OCI-LY1 (cell line): Measurements from ENCODE around the gene SRRD.
"Not testable (repeated sequence)": the region's sequence is repeated elsewhere in the genome, so short reads cannot be mapped to it uniquely, and the experiment has no call there.

Source experiments
- H2AFZ ChIP-seq: fragments of 200-600 bp; sonication (generic), shearing (Covaris generic); 2 replicates; pipeline ENCODE4 v1.6.0; 2014; ENCODE audit warnings: antibody characterized with exemption, mild to moderate bottlenecking, low read length
- H3F3A ChIP-seq: fragments of 200-600 bp; sonication (generic), shearing (Covaris generic); 2 replicates; pipeline ENCODE4 v1.6.0; 2014; ENCODE audit warnings: mild to moderate bottlenecking, antibody characterized with exemption, low read length, moderate library complexity; ENCODE audit not compliant: insufficient read depth
- H3K27ac ChIP-seq: fragments of 200-600 bp; sonication (generic); 2 replicates; pipeline ENCODE4 v1.5.1; 2014; ENCODE audit warnings: low read length, mixed run types, mild to moderate bottlenecking, low read depth; ENCODE audit not compliant: poor library complexity, severe bottlenecking
- H3K27me3 ChIP-seq: fragments of 200-600 bp; sonication (generic); 2 replicates; pipeline ENCODE4 v1.6.0; 2014; ENCODE audit warnings: antibody characterized with exemption, mild to moderate bottlenecking, low read length, moderate library complexity; ENCODE audit not compliant: insufficient read depth
- H3K36me3 ChIP-seq: fragments of 200-600 bp; sonication (generic); 2 replicates; pipeline ENCODE4 v1.6.1; 2014; ENCODE audit warnings: mild to moderate bottlenecking, antibody characterized with exemption, low read length, moderate library complexity, mixed read lengths; ENCODE audit not compliant: insufficient read depth
- H3K4me1 ChIP-seq: fragments of 200-600 bp; sonication (generic); 2 replicates; pipeline ENCODE4 v1.5.1; 2014; ENCODE audit warnings: mild to moderate bottlenecking, low read length, moderate library complexity; ENCODE audit not compliant: insufficient read depth, severe bottlenecking
- H3K4me2 ChIP-seq: fragments of 200-600 bp; sonication (generic), shearing (Covaris generic); 2 replicates; pipeline ENCODE4 v1.6.1; 2014; ENCODE audit warnings: low read length
- H3K4me3 ChIP-seq: fragments of 200-600 bp; sonication (generic); 2 replicates; pipeline ENCODE4 v1.5.1; 2014; ENCODE audit warnings: low read length, low read depth, mild to moderate bottlenecking, mixed read lengths; ENCODE audit not compliant: poor library complexity, severe bottlenecking
- H3K79me2 ChIP-seq: fragments of 200-600 bp; shearing (Covaris generic); 2 replicates; pipeline ENCODE4 v1.6.1; 2016; ENCODE audit warnings: mixed run types, low read length, mixed read lengths; ENCODE audit not compliant: insufficient read depth
- H3K9ac ChIP-seq: fragments of 200-600 bp; sonication (generic), shearing (Covaris generic); 2 replicates; pipeline ENCODE4 v1.6.1; 2014; ENCODE audit warnings: mild to moderate bottlenecking, low read length, mixed read lengths
- H3K9me2 ChIP-seq: fragments of 200-600 bp; sonication (generic), shearing (Covaris generic); 2 replicates; pipeline ENCODE4 v1.6.1; 2014; ENCODE audit warnings: low read depth, mild to moderate bottlenecking, low read length, mixed read lengths
- H3K9me3 ChIP-seq: fragments of 200-600 bp; shearing (Covaris generic); 2 replicates; pipeline ENCODE4 v1.6.1; 2014; ENCODE audit warnings: low read length, mixed read lengths
- H4K20me1 ChIP-seq: fragments of 200-600 bp; sonication (generic), shearing (Covaris generic); 2 replicates; pipeline ENCODE4 v1.6.0; 2016; ENCODE audit warnings: mild to moderate bottlenecking, low read length; ENCODE audit not compliant: insufficient read depth
- EZH2 ChIP-seq: fragments of 200-600 bp; sonication (generic), shearing (Covaris generic); IDR thresholded peaks from 2 replicates; pipeline ENCODE4 v1.8.0; 2017; ENCODE audit warnings: borderline replicate concordance, mixed run types, mild to moderate bottlenecking, antibody characterized with exemption, low read length, moderate library complexity, mixed read lengths
- TF ChIP-seq, protein P1 (sequence below): fragments of 200-600 bp; sonication (generic), shearing (Covaris generic); IDR thresholded peaks from 2 replicates; pipeline ENCODE4 v1.5.1; 2017; ENCODE audit warnings: mild to moderate bottlenecking, antibody characterized with exemption, low read length, moderate library complexity, mixed read lengths

Gene SRRD

DNA sequence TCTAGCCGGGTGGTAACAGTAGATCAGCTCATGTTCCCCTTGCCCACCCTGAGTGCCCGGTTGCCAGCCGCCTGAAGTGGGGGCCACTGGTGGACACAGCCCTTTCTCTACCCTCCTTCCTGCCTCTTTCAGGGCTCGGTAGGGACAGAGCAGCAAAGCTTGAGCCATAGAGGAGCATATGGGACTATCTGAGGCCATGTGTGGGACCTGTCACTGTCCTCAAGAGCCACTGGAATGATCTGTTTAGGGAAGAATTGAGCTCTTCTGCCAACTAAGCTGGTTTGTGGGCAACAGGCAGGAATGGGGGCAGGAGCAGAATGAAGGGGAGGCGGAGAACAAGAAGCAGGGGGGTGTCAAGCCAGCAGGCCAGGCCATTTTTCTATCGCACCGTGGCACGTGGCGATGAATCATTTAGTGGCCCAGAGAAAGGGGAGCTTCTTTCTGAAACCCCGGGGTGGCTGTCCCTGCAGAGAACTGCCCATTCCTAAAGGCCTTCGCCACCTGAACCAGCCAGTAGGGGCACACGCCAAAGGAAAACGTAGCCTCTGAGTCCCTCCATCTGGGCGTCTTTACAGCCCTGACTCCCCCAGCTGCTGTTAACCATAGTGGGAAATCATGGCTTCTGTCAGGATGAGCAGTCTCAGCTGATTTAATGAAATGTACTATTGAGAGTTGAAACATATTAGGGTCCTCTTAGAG, 45.8 kb upstream of the SRRD start:
- TF ChIP-seq EZH2, result no peak
- TF ChIP-seq, protein P1, sequence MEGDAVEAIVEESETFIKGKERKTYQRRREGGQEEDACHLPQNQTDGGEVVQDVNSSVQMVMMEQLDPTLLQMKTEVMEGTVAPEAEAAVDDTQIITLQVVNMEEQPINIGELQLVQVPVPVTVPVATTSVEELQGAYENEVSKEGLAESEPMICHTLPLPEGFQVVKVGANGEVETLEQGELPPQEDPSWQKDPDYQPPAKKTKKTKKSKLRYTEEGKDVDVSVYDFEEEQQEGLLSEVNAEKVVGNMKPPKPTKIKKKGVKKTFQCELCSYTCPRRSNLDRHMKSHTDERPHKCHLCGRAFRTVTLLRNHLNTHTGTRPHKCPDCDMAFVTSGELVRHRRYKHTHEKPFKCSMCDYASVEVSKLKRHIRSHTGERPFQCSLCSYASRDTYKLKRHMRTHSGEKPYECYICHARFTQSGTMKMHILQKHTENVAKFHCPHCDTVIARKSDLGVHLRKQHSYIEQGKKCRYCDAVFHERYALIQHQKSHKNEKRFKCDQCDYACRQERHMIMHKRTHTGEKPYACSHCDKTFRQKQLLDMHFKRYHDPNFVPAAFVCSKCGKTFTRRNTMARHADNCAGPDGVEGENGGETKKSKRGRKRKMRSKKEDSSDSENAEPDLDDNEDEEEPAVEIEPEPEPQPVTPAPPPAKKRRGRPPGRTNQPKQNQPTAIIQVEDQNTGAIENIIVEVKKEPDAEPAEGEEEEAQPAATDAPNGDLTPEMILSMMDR, result no peak
- peaks cover 3% of the 10 kb centered on the region for H3K4me1 ChIP-seq
- peaks cover 14% of the 10 kb centered on the region for H3K36me3 ChIP-seq
- no peaks in the 10 kb centered on the region for H3K27me3 ChIP-seq
- H3K9ac ChIP-seq, result no peak overlapping the region
- no peak overlapping the region for H3K4me3 ChIP-seq
- no peaks in the 10 kb centered on the region for H3K9me2 ChIP-seq
- H4K20me1 ChIP-seq, result no peaks in the 10 kb centered on the region
- H3K79me2 ChIP-seq, result no peaks in the 10 kb centered on the region
- H2AFZ ChIP-seq, result no peak overlapping the region
- no peak overlapping the region for H3K4me2 ChIP-seq
- no peaks in the 10 kb centered on the region for H3K9me3 ChIP-seq
- H3K27ac ChIP-seq, result no peak overlapping the region
- no peaks in the 10 kb centered on the region for H3F3A ChIP-seq

DNA sequence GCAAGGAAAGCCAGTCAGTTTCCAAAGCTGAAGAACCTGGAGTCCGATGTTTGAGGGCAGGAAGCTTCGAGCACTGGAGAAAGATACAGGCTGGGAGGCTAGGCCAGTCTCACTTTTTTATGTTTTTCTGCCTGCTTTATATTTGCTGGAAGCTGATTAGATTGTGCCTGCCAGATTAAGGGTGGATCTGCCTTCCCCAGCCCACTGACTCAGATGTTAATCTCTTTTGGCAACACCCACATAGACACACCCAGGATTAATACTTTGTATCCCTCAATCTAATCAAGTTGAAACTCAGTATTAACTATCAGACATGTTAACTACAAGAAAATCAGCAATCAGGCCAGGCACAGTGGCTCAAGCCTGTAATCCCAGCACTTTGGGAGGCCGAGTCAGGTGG, 44.9 kb upstream of the SRRD start:
- not testable (repeated sequence) for H3K27ac ChIP-seq, H3K9me2 ChIP-seq, H3F3A ChIP-seq, H2AFZ ChIP-seq, H3K9me3 ChIP-seq, H3K9ac ChIP-seq, H3K4me3 ChIP-seq, H3K4me2 ChIP-seq, H3K79me2 ChIP-seq, H4K20me1 ChIP-seq, H3K4me1 ChIP-seq, H3K27me3 ChIP-seq
- peaks cover 11% of the 10 kb centered on the region for H3K36me3 ChIP-seq

DNA sequence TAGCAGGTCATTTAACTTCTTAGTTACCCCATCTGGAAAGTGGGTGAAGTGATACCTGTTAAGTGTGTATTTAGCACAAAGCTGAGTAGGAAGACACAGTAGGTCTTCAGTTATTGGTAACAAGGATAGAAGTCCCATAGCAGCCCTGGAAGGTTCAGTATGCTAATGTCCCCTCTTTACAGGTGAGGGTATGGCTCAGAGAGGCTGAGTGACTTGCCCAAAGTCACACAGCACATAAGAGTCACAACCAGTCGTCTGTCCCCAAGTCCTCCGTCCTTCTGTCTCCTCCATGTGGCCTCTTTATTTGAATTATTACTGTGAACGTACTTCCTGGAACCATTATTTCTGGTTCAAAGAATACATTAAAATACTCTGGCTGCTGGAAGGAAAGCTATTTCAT, 44.1 kb upstream of the SRRD start:
- Histone ChIP-seq H3K9ac (no peak overlapping the region), H3K4me2 (no peak overlapping the region), H3F3A (no peaks in the 10 kb centered on the region), H2AFZ (no peak overlapping the region), H3K4me1 (no peaks in the 10 kb centered on the region), H3K36me3 (peaks cover 3% of the 10 kb centered on the region; the same call in 1 of the 2 replicates), H3K79me2 (no peaks in the 10 kb centered on the region), H3K4me3 (no peak overlapping the region), H3K9me3 (no peaks in the 10 kb centered on the region), H3K27me3 (no peaks in the 10 kb centered on the region), H4K20me1 (no peaks in the 10 kb centered on the region), H3K9me2 (no peaks in the 10 kb centered on the region), H3K27ac (no peak overlapping the region)
- TF ChIP-seq EZH2, result no peak
- TF ChIP-seq, protein P1, result no peak
